ENCODE measurements around the gene ERMAP.

- TF ChIP-seq CTCF (IDR thresholded peaks at IDR 0.05 in 4 of 5, conservative IDR thresholded peaks at IDR 0.05 in 1 of 5): no peak
- no peak for TF ChIP-seq POLR2A (IDR thresholded peaks at IDR 0.05)
Measured at GRCh38 chr1:42797414-42797813, 19.5 kb upstream of the ERMAP start.

Data from gastrocnemius medialis (tissue), 4 donors.